GM23338 (cell line): Measurements from ENCODE around the gene XPO6.

Source experiments
- CREB1 ChIP-seq: fragments of 250-450 bp; sonication (Bioruptor Pico); IDR thresholded peaks from 2 replicates; pipeline ENCODE4 v1.5.0; 2020; ENCODE audit warnings: low read depth, mild to moderate bottlenecking, moderate library complexity
- CTCF ChIP-seq, 2 experiments: fragments of 200-600 bp in 1 of 2; sonication (generic) in 1 of 2; conservative IDR thresholded peaks; 2 replicates each; pipeline versions ENCODE4 v1.5.1 to v1.6.1; 2016 to 2017; ENCODE audit warnings: antibody characterized with exemption in 2 of 2, low read depth in 2 of 2, mild to moderate bottlenecking in 2 of 2, moderate library complexity in 1 of 2
- ETS1 ChIP-seq: IDR thresholded peaks from 2 replicates; pipeline ENCODE4 v1.6.1; 2016; ENCODE audit warnings: antibody characterized with exemption
- EZH2 ChIP-seq: fragments of 200-600 bp; sonication (generic); IDR thresholded peaks from one replicate; pipeline ENCODE4 v1.8.0; 2017; ENCODE audit warnings: antibody characterized with exemption, mild to moderate bottlenecking, low read depth; ENCODE audit not compliant: unreplicated experiment
- EZH2phosphoT487 ChIP-seq: fragments of 200-600 bp; sonication (generic); IDR thresholded peaks from one replicate; pipeline ENCODE4 v1.8.1; 2018; ENCODE audit warnings: antibody characterized with exemption; ENCODE audit not compliant: unreplicated experiment
- JUNB ChIP-seq: IDR thresholded peaks from one replicate; pipeline ENCODE4 v1.6.1; 2016; ENCODE audit warnings: antibody characterized with exemption; ENCODE audit not compliant: unreplicated experiment
- NANOG ChIP-seq: IDR thresholded peaks from 2 replicates; pipeline ENCODE4 v1.6.1; 2016; ENCODE audit warnings: antibody characterized with exemption, borderline replicate concordance
- POLR2AphosphoS5 ChIP-seq: IDR thresholded peaks from 2 replicates; pipeline ENCODE4 v1.6.1; 2016; ENCODE audit warnings: antibody characterized with exemption, low read depth
- REST ChIP-seq: IDR thresholded peaks from one replicate; pipeline ENCODE4 v1.6.1; 2018; ENCODE audit warnings: antibody characterized with exemption; ENCODE audit not compliant: unreplicated experiment
- STAT1 ChIP-seq: IDR thresholded peaks from one replicate; pipeline ENCODE4 v1.6.1; 2016; ENCODE audit warnings: antibody characterized with exemption; ENCODE audit not compliant: unreplicated experiment
- ZNF114 ChIP-seq: fragments of 250-450 bp; sonication (Bioruptor Pico); IDR thresholded peaks from 2 replicates; pipeline ENCODE4 v1.5.0; 2020; ENCODE audit warnings: mild to moderate bottlenecking, moderate library complexity
- ZNF331 ChIP-seq: fragments of 250-450 bp; sonication (Bioruptor Pico); IDR thresholded peaks from 2 replicates; pipeline ENCODE4 v1.5.0; 2020; ENCODE audit warnings: low read depth, mild to moderate bottlenecking, moderate library complexity
- ZNF462 ChIP-seq: fragments of 250-450 bp; sonication (Bioruptor Pico); IDR thresholded peaks from 2 replicates; pipeline ENCODE4 v1.5.0; 2020; ENCODE audit warnings: mild to moderate bottlenecking, moderate library complexity

- TF ChIP-seq CTCF (conservative IDR thresholded peaks at IDR 0.05; ENCODE audit: low read depth in 2 of 2): no peak
- TF ChIP-seq ZNF331 (CRISPR knock-in tag): no peak
- TF ChIP-seq EZH2: no peak
- no peak for TF ChIP-seq POLR2AphosphoS5
- no peak for TF ChIP-seq ETS1
- no peak for TF ChIP-seq EZH2phosphoT487
- TF ChIP-seq REST: no peak
- no peak for TF ChIP-seq STAT1
- no peak for TF ChIP-seq ZNF114 (CRISPR knock-in tag)
- TF ChIP-seq NANOG: no peak
- no peak for TF ChIP-seq JUNB
- no peak for TF ChIP-seq CREB1 (CRISPR knock-in tag)
- no peak for TF ChIP-seq ZNF462
These were observed 50.1 kb downstream of the XPO6 start for GRCh38 chr16:28161626-28162025.
